ENCODE measurements around the gene ARSI. TPM values are rescaled to one million over a fixed set of nuclear protein-coding genes. Genes with fewer than 3 reads are reported as not detected.

ARSI gene
- total RNA-seq, 1 donor from 2014 or later: 0.51 TPM

DNA sequence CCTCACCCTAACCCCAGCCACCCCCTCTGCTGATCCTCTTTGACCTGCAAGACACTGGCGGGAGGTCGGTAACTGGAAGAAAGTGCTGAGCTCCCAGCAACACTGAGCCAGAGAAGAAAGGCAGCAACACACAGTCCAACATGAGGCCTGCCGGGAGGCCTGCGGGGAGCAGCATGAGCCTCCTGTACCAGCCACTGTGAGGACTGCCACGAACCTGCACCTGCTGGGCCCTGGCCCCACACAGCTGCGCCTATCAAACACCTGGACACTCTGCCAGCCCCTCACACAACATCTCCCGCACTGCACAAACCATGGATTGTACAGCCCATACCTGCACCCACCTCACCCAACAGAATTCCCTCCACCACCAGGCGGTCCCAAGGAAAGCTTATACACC is 31.4 kb downstream of the ARSI start:
- Mint-ChIP-seq H3K27me3 (ENCODE audit: low read depth) (peaks cover under 1% of the 10 kb centered on the region), H3K4me3 (no peak overlapping the region), H3K27ac (ENCODE audit: unreplicated experiment) (peak overlapping the region; percentile 3), H3K36me3 (ENCODE audit: low read depth) (no peaks in the 10 kb centered on the region), H3K9me3 (no peaks in the 10 kb centered on the region), H3K4me1 (peaks cover 19% of the 10 kb centered on the region)
- TF ChIP-seq, protein P1, sequence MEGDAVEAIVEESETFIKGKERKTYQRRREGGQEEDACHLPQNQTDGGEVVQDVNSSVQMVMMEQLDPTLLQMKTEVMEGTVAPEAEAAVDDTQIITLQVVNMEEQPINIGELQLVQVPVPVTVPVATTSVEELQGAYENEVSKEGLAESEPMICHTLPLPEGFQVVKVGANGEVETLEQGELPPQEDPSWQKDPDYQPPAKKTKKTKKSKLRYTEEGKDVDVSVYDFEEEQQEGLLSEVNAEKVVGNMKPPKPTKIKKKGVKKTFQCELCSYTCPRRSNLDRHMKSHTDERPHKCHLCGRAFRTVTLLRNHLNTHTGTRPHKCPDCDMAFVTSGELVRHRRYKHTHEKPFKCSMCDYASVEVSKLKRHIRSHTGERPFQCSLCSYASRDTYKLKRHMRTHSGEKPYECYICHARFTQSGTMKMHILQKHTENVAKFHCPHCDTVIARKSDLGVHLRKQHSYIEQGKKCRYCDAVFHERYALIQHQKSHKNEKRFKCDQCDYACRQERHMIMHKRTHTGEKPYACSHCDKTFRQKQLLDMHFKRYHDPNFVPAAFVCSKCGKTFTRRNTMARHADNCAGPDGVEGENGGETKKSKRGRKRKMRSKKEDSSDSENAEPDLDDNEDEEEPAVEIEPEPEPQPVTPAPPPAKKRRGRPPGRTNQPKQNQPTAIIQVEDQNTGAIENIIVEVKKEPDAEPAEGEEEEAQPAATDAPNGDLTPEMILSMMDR (conservative IDR thresholded peaks at IDR 0.05): no peak
- no peak for DNase-seq (ENCODE audit: low read depth, low spot score)

DNA sequence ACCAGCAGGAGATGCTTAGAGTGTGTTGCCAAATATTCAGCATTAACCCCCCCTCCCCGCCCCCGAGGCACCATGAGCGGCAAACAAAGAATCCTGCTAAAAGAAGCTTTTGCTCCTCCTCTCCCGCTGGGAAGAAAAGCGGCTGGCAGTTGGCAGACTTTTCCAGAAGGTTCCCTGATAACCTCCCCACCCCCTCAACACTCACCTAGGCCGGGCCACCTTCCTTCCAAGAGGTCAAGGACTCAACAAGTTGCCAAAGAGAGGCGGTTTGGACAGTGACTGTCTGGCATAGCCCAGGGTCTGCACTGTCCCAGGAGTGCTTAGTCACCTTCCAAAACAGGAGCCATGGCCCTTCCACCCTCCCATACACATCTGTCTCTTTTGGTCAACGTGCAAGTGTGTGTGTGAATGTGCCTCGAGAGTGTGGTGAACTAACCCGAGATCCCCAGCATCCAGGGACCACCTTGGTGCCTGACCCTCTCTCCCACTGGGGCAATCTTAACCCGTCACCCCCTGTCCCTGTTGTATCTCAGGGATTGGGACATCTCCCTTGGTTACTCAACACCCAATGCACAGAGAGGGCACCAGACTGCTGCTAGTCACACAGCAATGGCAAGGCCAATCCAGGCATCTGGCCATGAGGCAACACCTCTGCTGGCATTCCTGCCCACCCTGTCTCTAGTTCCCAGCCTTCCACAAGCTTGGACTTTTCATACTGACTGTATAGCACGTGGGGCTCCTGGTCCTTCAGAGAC is 32.0 kb downstream of the ARSI start:
- Mint-ChIP-seq H3K4me3 (no peak overlapping the region), H3K4me1 (peaks cover 19% of the 10 kb centered on the region), H3K36me3 (ENCODE audit: low read depth) (no peaks in the 10 kb centered on the region), H3K27ac (ENCODE audit: unreplicated experiment) (peak overlapping the region; percentile 57), H3K27me3 (ENCODE audit: low read depth) (no peaks in the 10 kb centered on the region), H3K9me3 (no peaks in the 10 kb centered on the region)
- TF ChIP-seq, protein P1 (conservative IDR thresholded peaks at IDR 0.05): no peak
- no peak for DNase-seq (ENCODE audit: low read depth, low spot score)

DNA sequence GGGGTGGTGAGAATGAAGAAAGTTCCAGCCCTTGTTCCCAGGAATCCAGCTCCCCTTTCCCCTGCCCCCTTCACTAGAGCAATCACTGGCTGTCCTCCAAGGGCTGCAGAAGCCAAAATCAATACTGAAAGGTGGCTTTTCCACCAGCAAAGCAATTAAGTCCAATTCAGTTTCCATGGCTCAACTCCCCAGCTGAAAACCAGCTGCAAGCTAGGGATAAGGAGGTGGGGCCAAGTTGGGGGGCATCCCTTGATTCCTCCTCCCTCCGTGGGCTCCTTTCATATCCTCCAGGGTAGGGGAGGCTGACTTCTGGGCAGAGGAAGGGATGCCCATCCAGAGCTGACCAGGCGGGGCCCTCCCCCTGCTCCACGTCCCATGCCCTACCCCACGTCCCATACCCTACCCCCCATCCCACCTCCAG is 35.8 kb downstream of the ARSI start:
- Mint-ChIP-seq H3K27me3 (ENCODE audit: low read depth) (peaks cover 5% of the 10 kb centered on the region), H3K4me1 (peaks cover 22% of the 10 kb centered on the region), H3K27ac (ENCODE audit: unreplicated experiment) (no peak overlapping the region), H3K4me3 (no peak overlapping the region), H3K9me3 (no peaks in the 10 kb centered on the region), H3K36me3 (ENCODE audit: low read depth) (no peaks in the 10 kb centered on the region)
- TF ChIP-seq, protein P1 (conservative IDR thresholded peaks at IDR 0.05): no peak
- DNase-seq (ENCODE audit: low read depth, low spot score): no peak

DNA sequence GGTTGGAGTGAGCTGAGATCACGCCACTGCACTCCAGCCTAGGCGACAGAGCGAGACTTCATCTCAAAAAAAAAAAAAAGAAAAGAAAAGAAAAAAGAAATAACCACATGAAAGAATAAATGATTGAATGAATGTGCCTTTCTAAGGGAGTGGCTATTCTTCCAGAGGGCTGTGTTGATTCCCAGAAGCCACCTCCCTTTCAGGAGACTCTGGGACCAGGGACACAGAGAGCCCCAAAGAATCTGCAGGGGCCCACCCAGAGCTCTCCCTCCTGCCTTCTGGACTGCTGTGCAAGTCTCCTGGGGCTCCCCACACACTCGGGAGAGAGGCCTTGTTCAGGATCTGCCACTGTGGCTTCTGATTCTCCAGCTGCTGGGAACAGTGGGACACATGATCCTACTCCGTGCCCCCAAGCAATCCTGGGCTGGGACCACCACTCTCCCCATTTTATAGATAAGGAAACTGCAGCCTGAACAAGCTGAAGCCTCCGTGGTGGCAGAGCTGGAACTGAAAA is 36.8 kb downstream of the ARSI start:
- H3K4me1 Mint-ChIP-seq: peaks cover 19% of the 10 kb centered on the region
- peaks cover 8% of the 10 kb centered on the region for H3K27me3 Mint-ChIP-seq (ENCODE audit: low read depth)
- no peak for DNase-seq (ENCODE audit: low read depth, low spot score)
- TF ChIP-seq, protein P1 (conservative IDR thresholded peaks at IDR 0.05): no peak
- H3K36me3 Mint-ChIP-seq (ENCODE audit: low read depth): no peaks in the 10 kb centered on the region
- H3K9me3 Mint-ChIP-seq: no peaks in the 10 kb centered on the region
- H3K27ac Mint-ChIP-seq (ENCODE audit: unreplicated experiment): no peak overlapping the region
- H3K4me3 Mint-ChIP-seq: no peak overlapping the region

DNA sequence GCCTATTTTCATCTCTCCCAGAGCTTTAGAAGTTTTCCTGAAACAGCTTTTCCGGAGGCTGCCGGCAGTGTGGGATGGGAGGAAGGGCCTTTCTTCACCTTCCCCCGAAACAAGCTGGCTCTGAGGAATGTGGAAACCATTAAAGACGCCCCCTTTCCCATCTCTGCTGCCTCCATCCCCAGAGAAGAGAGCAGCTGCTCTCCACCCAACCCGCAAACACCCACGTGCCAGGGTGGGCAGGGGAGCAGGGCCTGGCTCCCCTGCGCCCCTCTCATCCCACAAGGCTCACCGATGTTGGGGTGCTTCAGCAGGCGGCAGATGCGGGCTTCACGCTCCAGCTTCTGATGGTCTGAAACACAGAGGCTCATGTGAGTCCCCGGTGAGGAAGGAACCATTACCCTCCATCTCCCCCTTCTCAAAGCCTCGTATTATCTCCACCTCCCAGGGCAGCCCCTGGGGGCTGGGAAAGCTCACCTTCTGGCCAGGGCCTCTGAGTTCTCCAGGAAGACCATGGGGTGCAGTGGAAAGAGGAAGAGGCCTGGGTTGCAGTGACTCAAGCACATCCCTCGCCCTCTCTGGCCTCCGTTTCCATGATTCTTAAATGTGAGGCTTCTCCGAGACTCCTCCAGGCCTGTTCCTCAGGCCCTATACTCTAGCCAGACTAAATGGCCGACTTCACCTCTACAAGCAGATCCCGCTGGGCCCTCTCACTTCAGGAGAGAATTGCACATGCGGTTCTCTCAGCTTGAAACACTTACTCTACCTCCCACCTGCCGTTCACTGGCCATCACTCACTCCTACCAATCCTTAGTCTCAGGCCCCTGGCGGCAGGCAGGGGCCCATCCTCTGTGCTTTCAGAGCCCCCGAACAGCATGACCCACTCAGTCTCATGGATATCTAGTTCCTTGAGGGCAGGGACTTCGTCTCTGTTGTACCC is 37.8 kb downstream of the ARSI start:
- H3K36me3 Mint-ChIP-seq (ENCODE audit: low read depth): no peaks in the 10 kb centered on the region

More for the DNA sequence above, 37.8 kb downstream of the ARSI start:
- Mint-ChIP-seq H3K27me3 (ENCODE audit: low read depth) (peaks cover 10% of the 10 kb centered on the region), H3K4me3 (no peak overlapping the region), H3K27ac (ENCODE audit: unreplicated experiment) (peak overlapping the region; percentile 78), H3K9me3 (no peaks in the 10 kb centered on the region), H3K4me1 (peaks cover 14% of the 10 kb centered on the region)
- DNase-seq (ENCODE audit: low read depth, low spot score): no peak
- TF ChIP-seq, protein P1 (conservative IDR thresholded peaks at IDR 0.05): no peak
